A549 (cell line): ENCODE measurements around the gene RNF34. TPM values are rescaled to one million over a fixed set of nuclear protein-coding genes. Genes with fewer than 3 reads are reported as not detected.

Experiments used
- ATAC-seq, 2 experiments: fragments of 200-7000 bp in 1 of 2; fragments of >200 bp in 1 of 2; cut with Nextera tagmentation in 1 of 2; cut with Tn5 transposase in 1 of 2; 3 replicates each; pipeline versions ENCODE4 v1.8.0 to v1.9.1; 2018 to 2020; ENCODE audit warnings: mild to moderate bottlenecking in 1 of 2, moderate library complexity in 1 of 2
- CTCF ChIA-PET: fragments of 300-600 bp; sonication (Branson Sonifier 250); formaldehyde crosslinking; extraction: SDS; loops from one replicate; lab custom pipeline; 2021; ENCODE audit warnings: antibody characterized with exemption, inconsistent platforms; lab: Yijun Ruan, JAX
- POLR2A ChIA-PET: fragments of 350-600 bp; formaldehyde crosslinking; extraction: SDS; loops from one replicate; lab custom pipeline; 2021; ENCODE audit warnings: antibody characterized with exemption, inconsistent platforms; lab: Yijun Ruan, JAX
- DNase-seq, 2 experiments: peaks; one replicate each; pipeline versions ENCODE4 v3.0.0 to v3.0.0-alpha.2; 2011 to 2016; ENCODE audit warnings: low read depth in 1 of 2, low spot score in 1 of 2
- FAIRE-seq: peaks from 2 replicates; lab custom pipeline; 2011; peaks lifted over from hg19 to GRCh38; lab: Jason Lieb, UNC
- H3K27ac ChIP-seq, 2 experiments: fragments of >200 bp; sonication (Bioruptor Twin); formaldehyde crosslinking; 3 replicates each; pipeline ENCODE4 v1.5.1; 2016 to 2017
- H3K4me1 ChIP-seq: fragments of >200 bp; sonication (Bioruptor Twin); formaldehyde crosslinking; 3 replicates; pipeline ENCODE4 v1.6.1; 2016
- H3K4me2 ChIP-seq: fragments of >200 bp; sonication (Bioruptor Twin); formaldehyde crosslinking; 3 replicates; pipeline ENCODE4 v1.6.1; 2016
- H3K4me3 ChIP-seq: fragments of >200 bp; sonication (Bioruptor Twin); formaldehyde crosslinking; 3 replicates; pipeline ENCODE4 v1.5.1; 2016
- H3K9me3 ChIP-seq: fragments of >200 bp; sonication (Bioruptor Twin); formaldehyde crosslinking; 3 replicates; pipeline ENCODE4 v1.6.1; 2016
- BCL3 ChIP-seq: fragments of >200 bp; sonication (Bioruptor Twin); formaldehyde crosslinking; IDR thresholded peaks from 3 replicates; pipeline ENCODE4 v1.6.1; 2016
- CTCF ChIP-seq: fragments of >200 bp; sonication (Bioruptor Twin); formaldehyde crosslinking; IDR thresholded peaks from 3 replicates; pipeline ENCODE4 v1.5.1; 2016
- EHMT2 ChIP-seq: fragments of 200-600 bp; sonication (generic); IDR thresholded peaks from 2 replicates; pipeline ENCODE4 v1.6.1; 2016; ENCODE audit warnings: antibody characterized with exemption, low read depth, mild to moderate bottlenecking, moderate library complexity
- EP300 ChIP-seq, 2 experiments: fragments of >200 bp; sonication (Bioruptor Twin); formaldehyde crosslinking; IDR thresholded peaks; 2 replicates in 1 of 2; 3 replicates in 1 of 2; pipeline ENCODE4 v1.6.1; 2016 to 2017
- HDAC2 ChIP-seq: fragments of 200-600 bp; sonication (generic); IDR thresholded peaks from 2 replicates; pipeline ENCODE4 v1.6.1; 2016
- HMGXB4 ChIP-seq: fragments of 250-450 bp; sonication (Bioruptor Pico); IDR thresholded peaks from 2 replicates; pipeline ENCODE4 v1.5.0; 2021; ENCODE audit warnings: mild to moderate bottlenecking, moderate library complexity, borderline replicate concordance
- JUN ChIP-seq, 2 experiments: fragments of >200 bp; sonication (Bioruptor Twin); formaldehyde crosslinking; IDR thresholded peaks; 2 replicates in 1 of 2; 3 replicates in 1 of 2; pipeline ENCODE4 v1.6.1; 2016 to 2017
- JUNB ChIP-seq: fragments of >200 bp; sonication (Bioruptor Twin); formaldehyde crosslinking; IDR thresholded peaks from 2 replicates; pipeline ENCODE4 v1.6.1; 2016
- KDM5A ChIP-seq: fragments of 200-600 bp; sonication (generic); IDR thresholded peaks from 2 replicates; pipeline ENCODE4 v1.6.1; 2016; ENCODE audit warnings: antibody characterized with exemption, mild to moderate bottlenecking
- MAZ ChIP-seq: fragments of 150-350 bp; IDR thresholded peaks from 2 replicates; pipeline ENCODE4 v1.6.1; 2014; ENCODE audit warnings: antibody characterized with exemption, low read depth, low read length, borderline replicate concordance
- NPAS2 ChIP-seq: fragments of 250-450 bp; sonication (Bioruptor Pico); IDR thresholded peaks from 2 replicates; pipeline ENCODE4 v1.8.0; 2022; ENCODE audit warnings: mild to moderate bottlenecking, moderate library complexity, borderline replicate concordance
- RAD21 ChIP-seq, 2 experiments: fragments of >200 bp in 1 of 2; sonication (Bioruptor Twin) in 1 of 2; formaldehyde crosslinking in 1 of 2; IDR thresholded peaks in 1 of 2; conservative IDR thresholded peaks in 1 of 2; 2 replicates in 1 of 2; 3 replicates in 1 of 2; pipeline ENCODE4 v1.6.1; 2012 to 2018; ENCODE audit warnings: inconsistent platforms in 1 of 2
- RARB ChIP-seq: fragments of 250-450 bp; sonication (Bioruptor Pico); IDR thresholded peaks from 2 replicates; pipeline ENCODE4 v1.8.0; 2021; ENCODE audit warnings: mild to moderate bottlenecking, moderate library complexity
- RFX5 ChIP-seq: fragments of 450-650 bp; IDR thresholded peaks from 2 replicates; pipeline ENCODE4 v1.7.1; 2014; ENCODE audit warnings: antibody characterized with exemption, mild to moderate bottlenecking, moderate library complexity
- RNF2 ChIP-seq: fragments of 200-600 bp; sonication (generic); IDR thresholded peaks from 2 replicates; pipeline ENCODE4 v1.6.1; 2016; ENCODE audit warnings: low read depth, mild to moderate bottlenecking, antibody characterized with exemption, moderate library complexity, borderline replicate concordance
- SMC3 ChIP-seq: fragments of >200 bp; sonication (Bioruptor Twin); formaldehyde crosslinking; IDR thresholded peaks from 3 replicates; pipeline ENCODE4 v1.6.1; 2018; ENCODE audit warnings: inconsistent platforms
- USF2 ChIP-seq: fragments of 450-650 bp; IDR thresholded peaks from 2 replicates; pipeline ENCODE4 v1.6.1; 2014; ENCODE audit warnings: antibody characterized with exemption
- ZC3H11A ChIP-seq: fragments of 450-650 bp; IDR thresholded peaks from 2 replicates; pipeline ENCODE4 v1.6.1; 2014; ENCODE audit warnings: antibody characterized with exemption, mild to moderate bottlenecking
- ZFP36 ChIP-seq: fragments of 450-650 bp; IDR thresholded peaks from 2 replicates; pipeline ENCODE4 v1.6.1; 2014; ENCODE audit warnings: borderline replicate concordance; ENCODE audit not compliant: partially characterized antibody
- ZSCAN20 ChIP-seq: fragments of 250-450 bp; sonication (Bioruptor Pico); IDR thresholded peaks from 2 replicates; pipeline ENCODE4 v1.8.0; 2022; ENCODE audit warnings: mild to moderate bottlenecking, moderate library complexity
- WGBS: methylation state at CpG from one replicate; pipeline ENCODE4 v1.1.6; 2017; ENCODE audit errors: missing lambda C conversion rate; 5-methylcytosine and 5-hydroxymethylcytosine counted together
- polyA plus RNA-seq, 4 experiments: library from polyadenylated mRNA; depleted of rRNA in 3 of 4; stranded (reverse); fragments of >200 nt; fragmentation: RNase III in 1 of 4; extraction: RNeasy Plus Mini Kit Qiagen cat#74134 plus additional on column Dnase treatment in 1 of 4; gene quantifications; 2 replicates in 3 of 4; 3 replicates in 1 of 4; pipeline ENCODE4 v1.2.3, GENCODE V29; 2011 to 2017

Gene RNF34
- polyA plus RNA-seq, 2 of the 4 experiments (the other 2 are of a cell fraction) = 44.5 to 59.4 TPM

- TF ChIP-seq RAD21 (conservative IDR thresholded peaks at IDR 0.05 in 1 of 2, IDR thresholded peaks at IDR 0.05 in 1 of 2) (no peak), ZC3H11A (no peak), SMC3 (no peak), KDM5A (no peak)
Measured at GRCh38 chr12:121436706-121437105, 36.8 kb downstream of the RNF34 start (continued).

- TF ChIP-seq USF2 = no peak
- no peak for TF ChIP-seq EP300 (IDR thresholded peaks at IDR 0.05)
- TF ChIP-seq ZC3H11A = no peak
- no peak for TF ChIP-seq RFX5
- TF ChIP-seq ZSCAN20 (CRISPR knock-in tag) = no peak
- no peak for TF ChIP-seq HDAC2
- TF ChIP-seq NPAS2 (CRISPR knock-in tag) = no peak
- ATAC-seq (no peak), FAIRE-seq (no peak), DNase-seq (no peak)
- Histone ChIP-seq H3K4me2 (no peak overlapping the region), H3K4me3 (no peak overlapping the region), H3K9me3 (peaks cover 7% of the 10 kb centered on the region; the same call in 1 of the 3 replicates), H3K4me1 (peaks cover 4% of the 10 kb centered on the region; the same call in 1 of the 3 replicates), H3K27ac (no peak overlapping the region)
- ChIA-PET POLR2A (interaction anchor here (0.9 kb wide), 1 partner anchor 39 kb away, joined by 3 read pairs; the partner anchor contains the start of gene RNF34), CTCF (interaction anchor here (0.7 to 8.8 kb wide), 7 partner anchors 16 to 433 kb away, joined by 3 to 117 read pairs (median 4); no protein-coding TSS in a partner anchor)
- 93% methylated on average over 12 of the region's 12 CpGs for WGBS
Measured at GRCh38 chr12:121438905-121439304, 39.0 kb downstream of the RNF34 start.

GRCh38 chr12:121439715-121440114 lies 39.8 kb downstream of the RNF34 start:
- ATAC-seq (no peak), FAIRE-seq (no peak), DNase-seq (no peak)
- ChIA-PET CTCF (interaction anchor here (2.1 to 8.8 kb wide), 3 partner anchors 16 to 105 kb away, joined by 5 to 117 read pairs (median 75); no protein-coding TSS in a partner anchor), POLR2A (interaction anchor here (0.9 kb wide), 1 partner anchor 39 kb away, joined by 3 read pairs; the partner anchor contains the start of gene RNF34)
- WGBS = 92% methylated on average over 16 of the region's 16 CpGs
- Histone ChIP-seq H3K4me2 (no peak overlapping the region), H3K4me3 (no peak overlapping the region), H3K4me1 (peaks cover 4% of the 10 kb centered on the region; the same call in 1 of the 3 replicates), H3K27ac (no peak overlapping the region), H3K9me3 (peaks cover 7% of the 10 kb centered on the region; the same call in 1 of the 3 replicates)
- no peak for TF ChIP-seq SMC3
- no peak for TF ChIP-seq USF2
- no peak for TF ChIP-seq JUN (IDR thresholded peaks at IDR 0.05)
- no peak for TF ChIP-seq RAD21 (conservative IDR thresholded peaks at IDR 0.05 in 1 of 2, IDR thresholded peaks at IDR 0.05 in 1 of 2)
- TF ChIP-seq RARB (CRISPR knock-in tag) = no peak
- TF ChIP-seq HDAC2 = no peak
- TF ChIP-seq MAZ = no peak

- TF ChIP-seq EHMT2 (no peak), CTCF (no peak), RNF2 (no peak), BCL3 (no peak), JUNB (no peak), ZFP36 (no peak), ZC3H11A (no peak), HMGXB4 (CRISPR knock-in tag) (no peak)
- DNase-seq = no peak
- 95% methylated on average over 15 of the region's 15 CpGs for WGBS
- ChIA-PET CTCF (interaction anchor here (1.2 to 8.8 kb wide), 8 partner anchors 9 to 106 kb away, joined by 3 to 117 read pairs (median 44); no protein-coding TSS in a partner anchor), POLR2A (no interaction called here)
- Histone ChIP-seq H3K27ac (no peak overlapping the region), H3K4me3 (no peak overlapping the region), H3K4me1 (peaks cover 4% of the 10 kb centered on the region; the same call in 1 of the 3 replicates), H3K4me2 (no peak overlapping the region), H3K9me3 (peaks cover 7% of the 10 kb centered on the region; the same call in 1 of the 3 replicates)
- FAIRE-seq = no peak
- ATAC-seq = no peak
Measured at GRCh38 chr12:121440768-121441167, 40.9 kb downstream of the RNF34 start.
